Measurements from ENCODE around the gene DUOX1. TPM values are rescaled to one million over a fixed set of nuclear protein-coding genes. Genes with fewer than 3 reads are reported as not detected.
"Not testable (repeated sequence)": the region's sequence is repeated elsewhere in the genome, so short reads cannot be mapped to it uniquely, and the experiment has no call there.

Gene DUOX1
- total and polyA plus RNA-seq, 2 donors (not counting 1 experiment from before 2014, with no cell fraction given), result not detected

DNA sequence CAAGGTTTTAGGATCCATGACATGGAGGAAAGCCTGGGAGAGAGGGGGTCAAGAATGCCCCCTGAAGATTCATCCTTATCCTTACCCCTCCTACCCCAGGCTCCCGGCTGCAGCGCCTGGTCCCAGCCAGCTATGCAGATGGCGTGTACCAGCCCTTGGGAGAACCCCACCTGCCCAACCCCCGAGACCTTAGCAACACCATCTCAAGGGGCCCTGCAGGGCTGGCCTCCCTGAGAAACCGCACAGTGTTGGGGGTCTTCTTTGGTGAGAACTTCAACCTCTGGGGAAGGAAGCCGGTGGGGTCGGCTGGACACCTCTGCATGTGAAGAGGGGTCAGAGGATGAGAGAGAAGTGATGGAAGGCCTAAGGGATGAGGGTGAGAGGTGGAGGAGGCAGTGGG, 4.3 kb downstream of the DUOX1 start:
- no peak for TF ChIP-seq EZH2 (IDR thresholded peaks at IDR 0.05; ENCODE audit: low read length, missing control alignments)
- TF ChIP-seq, protein P1, sequence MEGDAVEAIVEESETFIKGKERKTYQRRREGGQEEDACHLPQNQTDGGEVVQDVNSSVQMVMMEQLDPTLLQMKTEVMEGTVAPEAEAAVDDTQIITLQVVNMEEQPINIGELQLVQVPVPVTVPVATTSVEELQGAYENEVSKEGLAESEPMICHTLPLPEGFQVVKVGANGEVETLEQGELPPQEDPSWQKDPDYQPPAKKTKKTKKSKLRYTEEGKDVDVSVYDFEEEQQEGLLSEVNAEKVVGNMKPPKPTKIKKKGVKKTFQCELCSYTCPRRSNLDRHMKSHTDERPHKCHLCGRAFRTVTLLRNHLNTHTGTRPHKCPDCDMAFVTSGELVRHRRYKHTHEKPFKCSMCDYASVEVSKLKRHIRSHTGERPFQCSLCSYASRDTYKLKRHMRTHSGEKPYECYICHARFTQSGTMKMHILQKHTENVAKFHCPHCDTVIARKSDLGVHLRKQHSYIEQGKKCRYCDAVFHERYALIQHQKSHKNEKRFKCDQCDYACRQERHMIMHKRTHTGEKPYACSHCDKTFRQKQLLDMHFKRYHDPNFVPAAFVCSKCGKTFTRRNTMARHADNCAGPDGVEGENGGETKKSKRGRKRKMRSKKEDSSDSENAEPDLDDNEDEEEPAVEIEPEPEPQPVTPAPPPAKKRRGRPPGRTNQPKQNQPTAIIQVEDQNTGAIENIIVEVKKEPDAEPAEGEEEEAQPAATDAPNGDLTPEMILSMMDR (conservative IDR thresholded peaks at IDR 0.05 in 1 of 2, IDR thresholded peaks at IDR 0.05 in 1 of 2; ENCODE audit: low read depth in 1 of 2, low read length in 2 of 2), result no peak
- no peaks in the 10 kb centered on the region for H3K79me2 ChIP-seq (ENCODE audit: control insufficient read depth, insufficient read depth, low read length)
- DNase-seq (ENCODE audit: low read depth in 2 of 2), result no peak

DNA sequence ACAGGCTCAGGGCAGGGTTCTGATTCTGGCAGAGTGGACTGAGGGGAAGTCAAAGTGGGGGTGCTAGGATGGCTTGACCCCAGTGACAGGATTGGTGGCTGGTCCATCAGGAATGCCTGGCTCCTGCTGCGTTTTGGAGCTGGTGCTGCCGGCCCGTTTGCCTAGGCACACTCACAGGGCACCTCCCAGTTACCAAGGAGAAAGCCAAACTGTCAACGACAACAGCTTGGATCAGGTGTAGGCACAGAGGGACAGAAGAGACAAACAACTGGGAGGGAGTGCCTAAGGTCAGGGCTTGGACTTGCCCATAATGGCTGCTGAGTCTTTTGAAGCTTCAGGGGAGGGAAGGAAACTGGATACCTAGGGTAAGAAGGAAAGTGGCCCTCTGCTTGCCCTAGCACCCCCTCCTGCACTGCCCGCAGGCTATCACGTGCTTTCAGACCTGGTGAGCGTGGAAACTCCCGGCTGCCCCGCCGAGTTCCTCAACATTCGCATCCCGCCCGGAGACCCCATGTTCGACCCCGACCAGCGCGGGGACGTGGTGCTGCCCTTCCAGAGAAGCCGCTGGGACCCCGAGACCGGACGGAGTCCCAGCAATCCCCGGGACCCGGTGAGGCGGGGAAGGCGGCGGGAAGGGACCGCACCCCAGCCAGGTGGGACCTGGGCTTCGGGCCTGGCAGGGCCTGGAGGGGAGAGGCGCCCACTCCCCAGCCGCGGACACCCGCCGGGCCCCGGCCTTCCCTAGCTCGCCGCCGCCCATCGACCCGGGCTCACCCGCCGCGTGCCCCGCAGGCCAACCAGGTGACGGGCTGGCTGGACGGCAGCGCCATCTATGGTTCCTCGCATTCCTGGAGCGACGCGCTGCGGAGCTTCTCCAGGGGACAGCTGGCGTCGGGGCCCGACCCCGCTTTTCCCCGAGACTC, 5.1 kb downstream of the DUOX1 start:
- H3K27ac ChIP-seq (ENCODE audit: insufficient read depth, low read length), result no peak overlapping the region
- H3K9me3 ChIP-seq (ENCODE audit: control insufficient read depth, insufficient read depth, low read depth, low read length), result no peaks in the 10 kb centered on the region
- H3K4me1 ChIP-seq (ENCODE audit: control insufficient read depth, extremely low read depth, insufficient read depth, low read length), result no peaks in the 10 kb centered on the region
- H3K79me2 ChIP-seq (ENCODE audit: control insufficient read depth, insufficient read depth, low read length), result no peaks in the 10 kb centered on the region
- TF ChIP-seq, protein P1 (conservative IDR thresholded peaks at IDR 0.05 in 1 of 2, IDR thresholded peaks at IDR 0.05 in 1 of 2; ENCODE audit: low read depth in 1 of 2, low read length in 2 of 2), result no peak
- peak; percentile 94 for TF ChIP-seq EZH2 (IDR thresholded peaks at IDR 0.05; ENCODE audit: low read length, missing control alignments)
- H3K4me3 ChIP-seq (replicated peaks in 1 of 4; ENCODE audit: control extremely low read depth in 1 of 4, insufficient read depth in 1 of 4, low read depth in 3 of 4, low read length in 4 of 4), result no peak overlapping the region
- H3K9ac ChIP-seq (ENCODE audit: insufficient read depth, low read length), result no peak overlapping the region
- DNase-seq (ENCODE audit: low read depth in 2 of 2), result no peak
- no peaks in the 10 kb centered on the region for H4K20me1 ChIP-seq (ENCODE audit: control insufficient read depth, extremely low read depth, insufficient read depth, low read length)
- H3K36me3 ChIP-seq (ENCODE audit: control insufficient read depth, insufficient read depth, low read length), result no peaks in the 10 kb centered on the region
- H3K27me3 ChIP-seq (ENCODE audit: control insufficient read depth, insufficient read depth, low read length), result peaks cover 50% of the 10 kb centered on the region
- H3K4me2 ChIP-seq (ENCODE audit: extremely low read depth, insufficient read depth, low read length), result no peak overlapping the region
- no peak overlapping the region for H2AFZ ChIP-seq (ENCODE audit: low read length)

More for the DNA sequence above, 4.3 kb downstream of the DUOX1 start:
- Histone ChIP-seq H3K9me3 (ENCODE audit: control insufficient read depth, insufficient read depth, low read depth, low read length) (no peaks in the 10 kb centered on the region), H3K4me1 (ENCODE audit: control insufficient read depth, extremely low read depth, insufficient read depth, low read length) (no peaks in the 10 kb centered on the region), H4K20me1 (ENCODE audit: control insufficient read depth, extremely low read depth, insufficient read depth, low read length) (no peaks in the 10 kb centered on the region), H3K4me3 (replicated peaks in 1 of 4; ENCODE audit: control extremely low read depth in 1 of 4, insufficient read depth in 1 of 4, low read depth in 3 of 4, low read length in 4 of 4) (no peak overlapping the region), H3K9ac (ENCODE audit: insufficient read depth, low read length) (no peak overlapping the region), H3K27me3 (ENCODE audit: control insufficient read depth, insufficient read depth, low read length) (peaks cover 55% of the 10 kb centered on the region), H2AFZ (ENCODE audit: low read length) (no peak overlapping the region), H3K27ac (ENCODE audit: insufficient read depth, low read length) (no peak overlapping the region), H3K4me2 (ENCODE audit: extremely low read depth, insufficient read depth, low read length) (no peak overlapping the region), H3K36me3 (ENCODE audit: control insufficient read depth, insufficient read depth, low read length) (no peaks in the 10 kb centered on the region)

DNA sequence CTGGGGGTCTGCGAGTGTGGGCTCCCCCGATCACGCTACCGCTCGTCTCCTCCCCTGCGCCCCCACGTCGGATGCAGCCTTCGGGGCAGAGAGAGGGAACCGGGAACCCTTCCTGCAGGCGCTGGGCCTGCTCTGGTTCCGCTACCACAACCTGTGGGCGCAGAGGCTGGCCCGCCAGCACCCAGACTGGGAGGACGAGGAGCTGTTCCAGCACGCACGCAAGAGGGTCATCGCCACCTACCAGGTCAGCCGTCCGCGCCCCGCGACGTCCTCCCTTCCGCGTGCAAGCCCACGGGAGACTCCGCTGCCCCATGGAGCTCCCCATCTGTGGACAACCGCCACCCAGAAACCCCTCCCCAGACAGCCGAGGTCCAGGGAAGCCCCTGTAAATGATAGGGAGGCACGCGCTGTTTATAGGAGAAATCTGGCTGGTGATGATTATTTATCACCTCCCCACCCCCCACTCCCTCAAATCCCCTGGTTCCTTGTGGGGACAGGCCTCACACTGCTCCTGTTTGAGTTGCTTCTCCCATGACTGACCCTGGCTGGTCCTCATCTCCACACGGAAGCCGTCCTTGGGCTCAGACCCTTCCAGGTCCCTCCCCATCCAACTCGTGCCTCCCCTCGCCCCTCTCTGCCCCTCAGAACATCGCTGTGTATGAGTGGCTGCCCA, 6.0 kb downstream of the DUOX1 start:
- not testable (repeated sequence) for DNase-seq (ENCODE audit: low read depth in 2 of 2); H2AFZ ChIP-seq (ENCODE audit: low read length); H3K4me1 ChIP-seq (ENCODE audit: control insufficient read depth, extremely low read depth, insufficient read depth, low read length); H3K9me3 ChIP-seq (ENCODE audit: control insufficient read depth, insufficient read depth, low read depth, low read length); H3K27ac ChIP-seq (ENCODE audit: insufficient read depth, low read length); H3K4me2 ChIP-seq (ENCODE audit: extremely low read depth, insufficient read depth, low read length); H3K79me2 ChIP-seq (ENCODE audit: control insufficient read depth, insufficient read depth, low read length); H3K9ac ChIP-seq (ENCODE audit: insufficient read depth, low read length); H3K36me3 ChIP-seq (ENCODE audit: control insufficient read depth, insufficient read depth, low read length); H4K20me1 ChIP-seq (ENCODE audit: control insufficient read depth, extremely low read depth, insufficient read depth, low read length); H3K4me3 ChIP-seq (replicated peaks in 1 of 4; ENCODE audit: control extremely low read depth in 1 of 4, insufficient read depth in 1 of 4, low read depth in 3 of 4, low read length in 4 of 4)
- peaks cover 41% of the 10 kb centered on the region for H3K27me3 ChIP-seq (ENCODE audit: control insufficient read depth, insufficient read depth, low read length)
- TF ChIP-seq EZH2 (IDR thresholded peaks at IDR 0.05; ENCODE audit: low read length, missing control alignments), result peak; percentile 32
